CD14-positive monocyte (primary cell): Measurements from ENCODE around the gene FAM107B. TPM values are rescaled to one million over a fixed set of nuclear protein-coding genes. Genes with fewer than 3 reads are reported as not detected.
A peak's percentile ranks its signal among the peaks of the same experiment; 100 is the strongest.

ENCODE experiments used
- DNase-seq, 3 donors: peaks; one replicate each; pipeline ENCODE4 v3.0.0-alpha.2; 2011 to 2022
- H2AFZ ChIP-seq: 2 replicates; pipeline ENCODE4 v1.6.0; 2012; ENCODE audit warnings: mild to moderate bottlenecking, low read depth, low read length, inconsistent platforms; ENCODE audit not compliant: insufficient read depth, poor library complexity, severe bottlenecking
- H3K27ac ChIP-seq, 2 donors: 1 replicate in 1 of 2; 2 replicates in 1 of 2; pipeline ENCODE4 v1.5.1; 2012 to 2013; ENCODE audit warnings: low read length in 2 of 2, control low read depth in 1 of 2, inconsistent platforms in 1 of 2, low read depth in 1 of 2, mild to moderate bottlenecking in 1 of 2
- H3K27me3 ChIP-seq, 2 donors: one replicate each; pipeline versions ENCODE4 v1.6.0 to v1.6.1; 2011 to 2013; ENCODE audit warnings: low read length in 2 of 2; ENCODE audit not compliant: control insufficient read depth in 2 of 2, insufficient read depth in 2 of 2
- H3K36me3 ChIP-seq, 2 donors: replicated peaks in 1 of 2; 1 replicate in 1 of 2; 2 replicates in 1 of 2; pipeline versions ENCODE4 v1.5.1 to v1.6.1; 2012 to 2013; ENCODE audit warnings: low read length in 2 of 2, control low read depth in 1 of 2, inconsistent platforms in 1 of 2, mild to moderate bottlenecking in 1 of 2; ENCODE audit not compliant: insufficient read depth in 2 of 2, control insufficient read depth in 1 of 2
- H3K4me1 ChIP-seq, 2 donors: 1 replicate in 1 of 2; 2 replicates in 1 of 2; pipeline versions ENCODE4 v1.5.1 to v1.6.1; 2012 to 2013; ENCODE audit warnings: low read length in 2 of 2, control low read depth in 1 of 2, inconsistent platforms in 1 of 2, mild to moderate bottlenecking in 1 of 2, moderate library complexity in 1 of 2; ENCODE audit not compliant: insufficient read depth in 2 of 2, control insufficient read depth in 1 of 2
- H3K4me2 ChIP-seq: replicated peaks from 2 replicates; pipeline ENCODE3; 2012; ENCODE audit warnings: low read length, moderate library complexity, mild to moderate bottlenecking; ENCODE audit not compliant: poor library complexity, severe bottlenecking; ENCODE audit errors: extremely low read depth
- H3K4me3 ChIP-seq, 3 experiments: fragments of 200-600 bp in 1 of 3; sonication (generic) in 1 of 3; replicated peaks in 1 of 3; 1 replicate in 2 of 3; 2 replicates in 1 of 3; pipeline ENCODE4 v1.5.1; 2011 to 2013; ENCODE audit warnings: low read length in 3 of 3, mild to moderate bottlenecking in 3 of 3, control low read depth in 2 of 3, low read depth in 2 of 3, inconsistent platforms in 1 of 3, moderate library complexity in 1 of 3
- H3K79me2 ChIP-seq: 2 replicates; pipeline ENCODE4 v1.6.0; 2012; ENCODE audit warnings: mild to moderate bottlenecking, control low read depth, inconsistent platforms, low read length, moderate library complexity; ENCODE audit not compliant: insufficient read depth
- H3K9ac ChIP-seq: 2 replicates; pipeline ENCODE4 v1.6.0; 2017; ENCODE audit warnings: low read length, mild to moderate bottlenecking; ENCODE audit not compliant: insufficient read depth, poor library complexity, severe bottlenecking
- H3K9me3 ChIP-seq, 2 donors: replicated peaks in 1 of 2; 1 replicate in 1 of 2; 2 replicates in 1 of 2; pipeline versions ENCODE4 v1.5.1 to v1.6.1; 2012 to 2013; ENCODE audit warnings: low read length in 2 of 2, control low read depth in 1 of 2; ENCODE audit not compliant: control insufficient read depth in 1 of 2, insufficient read depth in 1 of 2
- H4K20me1 ChIP-seq: 2 replicates; pipeline ENCODE4 v1.6.0; 2012; ENCODE audit warnings: mild to moderate bottlenecking, low read length, control low read depth, moderate library complexity; ENCODE audit not compliant: insufficient read depth
- H3K27ac Mint-ChIP-seq, 7 donors: one replicate each; pipeline ENCODE4 v1.8.0; 2020; ENCODE audit warnings: mild to moderate bottlenecking in 7 of 7, mixed read lengths in 7 of 7, moderate library complexity in 6 of 7, inconsistent platforms in 2 of 7
- H3K27me3 Mint-ChIP-seq, 3 donors: one replicate each; pipeline ENCODE4 v1.8.0; 2021 to 2022; ENCODE audit warnings: low read depth in 3 of 3, mild to moderate bottlenecking in 3 of 3, mixed read lengths in 3 of 3, moderate library complexity in 3 of 3, inconsistent platforms in 1 of 3
- H3K36me3 Mint-ChIP-seq, 2 donors: one replicate each; pipeline ENCODE4 v1.8.0; 2020; ENCODE audit warnings: mixed read lengths in 2 of 2, inconsistent platforms in 1 of 2, mild to moderate bottlenecking in 1 of 2
- H3K4me1 Mint-ChIP-seq: one replicate; pipeline ENCODE4 v1.8.0; 2020; ENCODE audit warnings: mild to moderate bottlenecking, mixed read lengths
- H3K4me3 Mint-ChIP-seq, 2 donors: one replicate each; pipeline ENCODE4 v1.8.0; 2020; ENCODE audit warnings: mild to moderate bottlenecking in 2 of 2, mixed read lengths in 2 of 2, moderate library complexity in 1 of 2
- H3K9me3 Mint-ChIP-seq, 7 donors: one replicate each; pipeline ENCODE4 v1.8.0; 2020 to 2022; ENCODE audit warnings: mixed read lengths in 7 of 7, mild to moderate bottlenecking in 6 of 7, moderate library complexity in 6 of 7, inconsistent platforms in 2 of 7
- CTCF ChIP-seq: fragments of 200-600 bp; IDR thresholded peaks from one replicate; pipeline ENCODE4 v1.8.0; 2022; ENCODE audit warnings: antibody characterized with exemption, mild to moderate bottlenecking
- WGBS: methylation state at CpG from one replicate; pipeline ENCODE4 v1.1.5; 2013; ENCODE audit warnings: missing lambda C conversion rate; ENCODE audit not compliant: insufficient coverage; 5-methylcytosine and 5-hydroxymethylcytosine counted together
- intact Hi-C, 2 donors: fragments of 100-400 bp; cut with micrococcal nuclease; formaldehyde crosslinking; loops; one replicate each; pipeline versions ENCODE4 v1.15.0 to v1.15.1; 2023
- polyA plus RNA-seq, 3 donors: library from polyadenylated mRNA; depleted of rRNA in 1 of 3; unstranded in 2 of 3; stranded (reverse) in 1 of 3; fragments of 300-500 nt in 2 of 3; fragments of >200 nt in 1 of 3; fragmentation: Illumina TruSeq in 2 of 3; gene quantifications; 1 replicate in 2 of 3; 2 replicates in 1 of 3; pipeline ENCODE4 v1.2.3, GENCODE V29; 2012 to 2021

The FAM107B gene
- polyA plus RNA-seq, 3 donors = 27.2 to 68.5 (median 28.4) TPM

DNA sequence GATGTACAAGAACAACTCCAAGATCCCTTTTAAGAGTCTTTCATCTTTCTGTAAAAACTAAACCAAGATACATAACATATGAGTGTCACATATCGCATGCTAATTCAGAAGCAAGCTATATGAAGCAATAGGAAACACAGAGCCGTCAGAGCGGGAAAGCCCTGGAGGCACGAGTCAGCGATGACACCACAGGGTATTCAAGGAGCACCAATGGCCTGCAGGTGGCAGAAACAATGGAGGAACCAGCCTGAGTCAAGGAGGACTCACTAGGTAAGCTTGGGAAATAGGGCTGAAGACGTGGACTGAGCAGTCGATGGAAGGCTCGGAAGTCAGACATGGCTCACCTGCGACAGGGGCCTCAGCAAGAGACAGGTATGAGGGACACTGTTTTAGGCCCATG is 214.4 kb downstream of the FAM107B start:
- TF ChIP-seq CTCF = peak; percentile 24
- peak overlapping the region; percentile 98 to 100 for H3K27ac ChIP-seq
- H3K79me2 ChIP-seq = peaks cover 99% of the 10 kb centered on the region
- peak overlapping the region; percentile 58 for H3K4me2 ChIP-seq
- H3K36me3 Mint-ChIP-seq = peaks cover 24% of the 10 kb centered on the region in 2 donors
- peak; percentile 96 to 99 (median 99) for DNase-seq
- H3K27me3 Mint-ChIP-seq = peaks cover 0 to 3% (median 0%) of the 10 kb centered on the region in 3 donors
- intact Hi-C loops = loop anchor here (5.0 kb wide), 1 partner anchor 42 kb away; no protein-coding TSS in a partner anchor
- H3K4me3 ChIP-seq = peak overlapping the region in 2 of 3 experiments; percentile 26 to 33
- peak overlapping the region; percentile 68 to 90 for H3K4me3 Mint-ChIP-seq
- WGBS = 37% methylated on average over 9 of the region's 9 CpGs
- peaks cover 91% of the 10 kb centered on the region for H3K4me1 Mint-ChIP-seq
- H4K20me1 ChIP-seq = peaks cover 10% of the 10 kb centered on the region
- H3K36me3 ChIP-seq = no peaks in the 10 kb centered on the region
- peaks cover 87 to 99% of the 10 kb centered on the region in 2 donors for H3K4me1 ChIP-seq
- peak overlapping the region; percentile 99 to 100 (median 100) for H3K27ac Mint-ChIP-seq
- H3K9ac ChIP-seq = peak overlapping the region; percentile 88
- H3K9me3 Mint-ChIP-seq = peaks cover 0 to 3% (median 0%) of the 10 kb centered on the region in 7 donors
- H3K27me3 ChIP-seq = no peaks in the 10 kb centered on the region
- no peak overlapping the region for H2AFZ ChIP-seq
- no peaks in the 10 kb centered on the region for H3K9me3 ChIP-seq

- intact Hi-C loops = no loop called here
- H3K4me1 ChIP-seq = peaks cover 91 to 100% of the 10 kb centered on the region in 2 donors
- TF ChIP-seq CTCF = no peak
- Mint-ChIP-seq H3K27ac (peak overlapping the region; percentile 42 to 100 (median 78)), H3K4me1 (peaks cover 94% of the 10 kb centered on the region), H3K36me3 (peaks cover 26 to 31% of the 10 kb centered on the region in 2 donors), H3K27me3 (peaks cover 0 to 3% (median 0%) of the 10 kb centered on the region in 3 donors), H3K4me3 (no peak overlapping the region), H3K9me3 (peaks cover 0 to 3% (median 0%) of the 10 kb centered on the region in 7 donors)
- WGBS = 96% methylated on average over 12 of the region's 12 CpGs
- H3K9ac ChIP-seq = no peak overlapping the region
- no peaks in the 10 kb centered on the region for H3K36me3 ChIP-seq
- H3K9me3 ChIP-seq = no peaks in the 10 kb centered on the region
- no peak overlapping the region for H3K4me2 ChIP-seq
- no peak for DNase-seq
- H3K27me3 ChIP-seq = no peaks in the 10 kb centered on the region
- H3K4me3 ChIP-seq = no peak overlapping the region
- peak overlapping the region in 1 of 2 donors; percentile 100 for H3K27ac ChIP-seq
- H3K79me2 ChIP-seq = peaks cover 99% of the 10 kb centered on the region
- H4K20me1 ChIP-seq = peaks cover 8% of the 10 kb centered on the region
- H2AFZ ChIP-seq = no peak overlapping the region
Measured at GRCh38 chr10:14558025-14558424, 216.7 kb downstream of the FAM107B start.
